ENCODE results near the gene HNRNPUL1.

DNA sequence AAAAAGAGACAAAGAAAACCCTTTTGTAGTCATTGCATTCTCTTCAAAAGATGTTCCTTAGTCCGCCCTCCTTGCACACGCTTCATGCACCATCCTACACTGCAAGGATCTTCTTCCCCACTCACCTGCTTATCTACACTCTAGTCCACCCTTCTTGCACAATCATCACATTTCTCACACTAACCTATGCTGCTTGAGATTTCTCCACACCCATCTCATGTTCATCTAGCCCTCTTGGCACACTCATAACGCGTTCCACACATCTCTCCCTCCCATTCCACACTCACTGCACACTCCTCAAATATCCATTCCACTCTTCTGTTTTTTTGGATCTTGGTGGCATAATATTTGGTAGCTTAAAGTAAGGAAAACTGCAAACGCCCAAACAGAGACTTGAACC, 22.3 kb upstream of the HNRNPUL1 start:
- TF ChIP-seq, protein P1, sequence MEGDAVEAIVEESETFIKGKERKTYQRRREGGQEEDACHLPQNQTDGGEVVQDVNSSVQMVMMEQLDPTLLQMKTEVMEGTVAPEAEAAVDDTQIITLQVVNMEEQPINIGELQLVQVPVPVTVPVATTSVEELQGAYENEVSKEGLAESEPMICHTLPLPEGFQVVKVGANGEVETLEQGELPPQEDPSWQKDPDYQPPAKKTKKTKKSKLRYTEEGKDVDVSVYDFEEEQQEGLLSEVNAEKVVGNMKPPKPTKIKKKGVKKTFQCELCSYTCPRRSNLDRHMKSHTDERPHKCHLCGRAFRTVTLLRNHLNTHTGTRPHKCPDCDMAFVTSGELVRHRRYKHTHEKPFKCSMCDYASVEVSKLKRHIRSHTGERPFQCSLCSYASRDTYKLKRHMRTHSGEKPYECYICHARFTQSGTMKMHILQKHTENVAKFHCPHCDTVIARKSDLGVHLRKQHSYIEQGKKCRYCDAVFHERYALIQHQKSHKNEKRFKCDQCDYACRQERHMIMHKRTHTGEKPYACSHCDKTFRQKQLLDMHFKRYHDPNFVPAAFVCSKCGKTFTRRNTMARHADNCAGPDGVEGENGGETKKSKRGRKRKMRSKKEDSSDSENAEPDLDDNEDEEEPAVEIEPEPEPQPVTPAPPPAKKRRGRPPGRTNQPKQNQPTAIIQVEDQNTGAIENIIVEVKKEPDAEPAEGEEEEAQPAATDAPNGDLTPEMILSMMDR (conservative IDR thresholded peaks at IDR 0.05 in 1 of 2, IDR thresholded peaks at IDR 0.05 in 1 of 2; ENCODE audit: extremely low read depth in 1 of 2, insufficient read depth in 1 of 2, low read depth in 1 of 2, low read length in 2 of 2) = no peak
- TF ChIP-seq EZH2 (IDR thresholded peaks at IDR 0.05; ENCODE audit: borderline replicate concordance, low read length) = no peak
